Stimulated activated CD8-positive, alpha-beta memory T cell treated with anti-CD3 and anti-CD28 coated beads, Interleukin-15, amount 100 ng/mL, for 24 hours (primary cell): ENCODE measurements around the gene TAOK2.
"Not testable (repeated sequence)": the region's sequence is repeated elsewhere in the genome, so short reads cannot be mapped to it uniquely, and the experiment has no call there.

ENCODE experiments used
- DNase-seq: peaks from one replicate; pipeline ENCODE4 v3.0.0-alpha.2; 2020; ENCODE audit warnings: low read depth

TAOK2 gene

GRCh38 chr16:30003670-30004423 is 30.2 kb downstream of the TAOK2 start:
- no peak for DNase-seq

GRCh38 chr16:30004424-30004776 is 30.7 kb downstream of the TAOK2 start:
- DNase-seq: no peak

- DNase-seq: no peak
Measured at GRCh38 chr16:30004811-30005242, 31.2 kb downstream of the TAOK2 start.

GRCh38 chr16:30005341-30006094 is 31.9 kb downstream of the TAOK2 start:
- no peak for DNase-seq

GRCh38 chr16:30006095-30006473 is 32.4 kb downstream of the TAOK2 start:
- DNase-seq: no peak

- no peak for DNase-seq
Measured at GRCh38 chr16:30006659-30007377, 33.1 kb downstream of the TAOK2 start.

GRCh38 chr16:30007378-30007895 is 33.8 kb downstream of the TAOK2 start:
- DNase-seq: no peak

- no peak for DNase-seq
Measured at GRCh38 chr16:30009085-30009862, 35.6 kb downstream of the TAOK2 start.

- DNase-seq: no peak
Measured at GRCh38 chr16:30009990-30010843, 36.5 kb downstream of the TAOK2 start.

- no peak for DNase-seq
Measured at GRCh38 chr16:30010844-30011713, 37.4 kb downstream of the TAOK2 start, which contains the start of gene DOC2A. TSS of gene DOC2A (minus strand) at chr16:30011027. CDS start at chr16:30010222, 805 bp downstream.

- no peak for DNase-seq
Measured at GRCh38 chr16:30011714-30012504, 38.2 kb downstream of the TAOK2 start.

GRCh38 chr16:30012598-30012997 is 38.9 kb downstream of the TAOK2 start:
- not testable (repeated sequence) for DNase-seq

- not testable (repeated sequence) for DNase-seq
Measured at GRCh38 chr16:30015450-30015849, 41.8 kb downstream of the TAOK2 start.

GRCh38 chr16:30016555-30017276 is 43.0 kb downstream of the TAOK2 start:
- no peak for DNase-seq

GRCh38 chr16:30017277-30017656 is 43.6 kb downstream of the TAOK2 start:
- DNase-seq: no peak

- DNase-seq: not testable (repeated sequence)
Measured at GRCh38 chr16:30017937-30018336, 44.3 kb downstream of the TAOK2 start.

- no peak for DNase-seq
Measured at GRCh38 chr16:30018731-30019158, 45.1 kb downstream of the TAOK2 start.

GRCh38 chr16:30022887-30023286 is 49.2 kb downstream of the TAOK2 start, which contains the start of gene C16orf92:
TSS of gene C16orf92 (plus strand) at chr16:30023198. CDS start at chr16:30023341, 143 bp downstream.
- DNase-seq: no peak
